HG02852 (cell line): ENCODE measurements around the gene PGAP1.
"Not testable (repeated sequence)": the region's sequence is repeated elsewhere in the genome, so short reads cannot be mapped to it uniquely, and the experiment has no call there.

ENCODE experiments used
- ATAC-seq: cut with Tn5 transposase; IDR thresholded peaks from one replicate; pipeline ENCODE4 v1.9.1; 2021; ENCODE audit warnings: mild to moderate bottlenecking, moderate library complexity; ENCODE audit not compliant: unreplicated experiment

Gene PGAP1

GRCh38 chr2:196949116-196949515, 22.6 kb upstream of the PGAP1 start:
- no peak for ATAC-seq

DNA sequence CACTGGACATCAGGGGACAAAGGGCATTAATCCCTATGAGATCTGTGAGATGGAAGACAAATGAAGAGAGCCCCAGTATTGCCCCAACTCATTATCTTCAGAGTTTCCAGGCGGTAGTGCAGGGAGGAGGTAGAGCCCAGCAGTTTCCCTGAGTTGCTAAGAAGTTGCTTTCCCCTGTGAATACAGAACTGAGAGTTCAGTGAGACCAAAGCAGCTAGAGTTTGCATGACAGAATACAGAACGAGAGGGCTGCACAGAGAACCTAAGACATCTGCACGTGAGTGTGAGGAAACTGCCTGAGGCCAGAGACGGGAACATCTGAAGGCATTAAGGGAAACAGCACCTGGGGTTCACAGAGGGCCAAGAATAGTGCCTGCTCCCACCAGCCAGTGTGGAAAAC, 18.1 kb upstream of the PGAP1 start:
- ATAC-seq: peak; percentile 100

DNA sequence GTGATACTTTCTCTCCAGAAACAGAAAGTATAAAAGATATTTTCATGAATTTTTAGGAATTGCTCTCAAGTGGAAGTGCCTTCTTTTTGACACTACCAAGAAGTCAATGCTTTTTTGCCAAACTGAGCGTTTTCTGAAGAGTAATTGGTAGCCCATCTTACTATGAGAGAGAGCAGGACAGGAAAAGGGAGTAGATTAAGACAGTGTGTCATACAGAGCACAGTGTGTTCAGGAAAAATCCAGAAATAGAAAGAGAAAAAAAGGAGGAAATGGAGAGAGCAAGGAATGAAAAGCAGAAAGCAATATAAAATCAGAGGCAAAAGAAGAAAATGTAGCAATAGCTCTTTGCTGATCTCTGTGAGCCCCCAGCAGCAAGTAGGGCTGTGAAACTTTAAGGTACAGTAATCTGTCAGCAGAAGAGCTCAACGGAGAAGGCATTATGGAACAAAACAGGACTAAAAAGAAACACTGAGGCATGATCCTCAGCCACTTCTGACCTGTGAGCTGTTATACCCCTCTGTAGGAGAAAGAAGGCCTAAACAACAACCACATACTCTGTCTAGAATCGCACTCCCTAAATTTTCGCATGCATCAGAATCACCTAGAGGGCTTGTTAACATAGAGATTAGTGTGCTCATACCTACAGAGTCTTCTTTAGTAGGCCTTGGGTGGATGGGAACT, 15.0 kb upstream of the PGAP1 start:
- ATAC-seq: no peak

DNA sequence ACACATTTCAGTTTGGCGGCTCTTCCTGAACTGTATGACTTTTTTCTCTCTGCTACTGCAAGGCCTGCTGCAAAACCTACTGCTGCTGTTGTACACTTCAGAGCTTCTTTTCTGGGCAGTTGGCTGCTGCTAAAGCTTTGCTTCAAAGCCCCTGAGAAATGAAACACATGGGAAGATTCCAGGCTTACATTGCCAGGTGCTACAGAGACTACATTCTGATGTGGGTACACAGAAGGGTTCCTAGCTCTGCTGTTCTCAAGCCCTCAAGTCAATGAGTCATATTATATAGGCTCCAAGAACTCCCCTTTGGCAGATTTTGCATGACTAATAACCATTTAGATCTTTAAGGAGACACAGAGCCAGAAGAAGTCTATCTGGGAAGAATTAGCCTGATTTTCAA, 12.9 kb upstream of the PGAP1 start:
- ATAC-seq: no peak

- ATAC-seq: no peak
Measured at GRCh38 chr2:196935432-196935831, 8.9 kb upstream of the PGAP1 start.

DNA sequence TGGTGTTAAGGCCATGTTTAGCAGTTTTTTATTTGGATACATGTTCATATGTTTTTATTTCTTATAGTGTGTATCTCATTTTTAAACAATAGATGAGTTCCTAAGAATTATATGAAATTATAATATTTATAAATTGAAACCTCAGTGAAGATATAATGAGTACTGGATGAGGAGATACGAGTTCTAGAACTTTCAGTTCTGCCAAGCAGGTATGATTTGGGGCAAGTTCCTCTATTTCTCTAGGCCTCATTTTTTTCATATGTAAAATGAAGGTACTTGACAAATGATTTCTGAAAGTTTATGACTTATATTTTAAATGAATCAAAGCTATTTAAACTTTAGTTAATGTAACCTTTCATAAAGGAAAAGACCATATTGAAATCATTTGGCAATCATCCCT, 8.2 kb upstream of the PGAP1 start:
- no peak for ATAC-seq

DNA sequence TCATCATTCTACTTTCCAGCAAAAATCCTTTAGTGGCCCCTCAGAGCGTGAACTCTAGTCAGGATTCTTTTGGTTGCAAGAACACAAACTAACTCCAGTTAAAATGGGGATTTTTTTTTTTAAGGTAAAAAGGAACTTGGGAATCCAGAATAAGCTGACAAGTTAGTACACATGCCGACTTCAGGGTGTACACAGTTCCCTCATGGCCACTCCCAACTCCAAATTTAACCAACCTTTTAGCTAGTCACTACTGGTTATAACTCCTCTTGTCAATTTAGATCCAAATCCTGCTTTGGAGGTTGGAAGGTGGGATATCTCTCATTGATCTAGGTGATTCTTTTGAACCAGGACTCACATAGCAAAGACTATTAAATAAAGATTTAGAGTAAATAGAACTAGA, 5.0 kb upstream of the PGAP1 start:
- no peak for ATAC-seq

DNA sequence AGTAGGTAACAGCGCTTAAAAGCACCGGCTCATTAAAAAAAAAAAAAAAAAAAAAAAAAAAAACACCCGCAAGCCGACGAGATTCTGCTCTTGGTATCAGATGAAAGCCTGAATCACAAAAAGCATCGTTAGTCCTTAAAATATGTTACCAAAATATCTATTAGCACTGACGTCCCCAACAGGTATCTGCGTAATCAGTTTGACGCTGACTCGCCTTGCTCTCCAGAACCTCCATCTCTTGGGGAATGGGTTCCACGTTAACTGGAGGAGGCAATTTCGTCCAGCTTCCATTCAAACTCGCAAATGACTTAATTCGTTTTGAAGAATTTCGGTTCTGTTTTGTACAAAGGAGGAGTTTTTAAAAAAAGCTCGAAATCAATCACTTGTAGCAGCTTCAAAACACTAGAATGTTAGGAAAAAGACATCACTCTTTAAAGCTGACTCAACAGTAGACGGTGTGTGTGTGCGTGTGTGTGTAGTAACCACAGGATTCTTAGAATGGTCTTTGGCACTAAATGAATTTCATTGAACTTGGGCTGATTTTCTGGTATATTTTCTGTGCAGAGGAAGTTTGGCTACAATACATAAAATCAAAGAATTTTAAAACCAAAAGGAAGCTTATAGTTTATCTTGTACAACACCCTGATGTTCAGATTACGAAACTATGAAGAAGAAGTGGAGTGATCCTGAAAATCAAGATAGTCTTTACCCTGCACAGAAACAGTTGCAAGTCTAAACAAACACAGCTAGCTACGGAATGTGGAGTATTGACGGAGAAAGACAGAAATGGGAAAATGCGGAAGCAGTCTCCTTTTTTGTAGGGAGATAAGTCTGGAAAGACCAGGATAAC, 1.1 kb upstream of the PGAP1 start:
- no peak for ATAC-seq

DNA sequence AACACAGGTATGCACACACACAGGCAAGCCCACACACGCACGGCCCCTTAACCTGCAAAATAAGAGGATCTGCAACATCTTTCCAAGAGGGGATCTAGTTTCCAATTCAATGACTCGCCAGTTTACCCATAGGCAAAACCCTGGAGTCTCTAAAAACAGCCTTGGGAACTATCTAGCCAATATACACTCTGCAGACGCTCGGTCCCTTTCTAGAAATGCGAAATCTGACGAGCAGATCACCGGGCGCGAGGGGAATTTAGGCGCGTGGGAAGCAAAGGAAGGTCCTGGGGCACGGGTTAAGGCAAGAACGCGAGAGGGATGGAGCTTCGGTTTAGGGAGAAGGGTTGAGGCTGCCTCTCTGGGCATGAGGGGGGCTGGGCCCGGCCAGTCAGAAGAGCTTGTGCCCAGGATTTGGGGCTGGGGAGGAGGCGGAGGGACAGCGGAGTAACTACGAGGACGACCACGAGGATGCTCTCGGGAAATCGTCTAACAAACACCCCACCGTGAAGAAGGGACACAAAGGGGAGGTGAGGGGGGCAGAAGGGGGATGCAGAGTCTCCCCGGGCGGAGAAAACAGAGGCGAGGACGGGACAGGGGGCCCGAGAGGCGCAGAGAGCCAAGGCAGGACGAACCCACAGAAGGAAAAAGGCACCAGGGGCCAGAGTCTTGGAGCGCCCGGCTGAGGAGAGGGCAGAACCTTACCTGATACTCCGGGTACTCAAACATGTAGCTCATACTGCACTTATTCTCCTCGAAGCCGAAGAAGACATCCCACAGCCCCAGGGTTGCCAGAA, 542 bp downstream of the PGAP1 start:
- peak; percentile 30 for ATAC-seq

GRCh38 chr2:196925051-196925767, 1.3 kb downstream of the PGAP1 start:
- no peak for ATAC-seq

GRCh38 chr2:196924051-196924450, 2.5 kb downstream of the PGAP1 start:
- no peak for ATAC-seq

DNA sequence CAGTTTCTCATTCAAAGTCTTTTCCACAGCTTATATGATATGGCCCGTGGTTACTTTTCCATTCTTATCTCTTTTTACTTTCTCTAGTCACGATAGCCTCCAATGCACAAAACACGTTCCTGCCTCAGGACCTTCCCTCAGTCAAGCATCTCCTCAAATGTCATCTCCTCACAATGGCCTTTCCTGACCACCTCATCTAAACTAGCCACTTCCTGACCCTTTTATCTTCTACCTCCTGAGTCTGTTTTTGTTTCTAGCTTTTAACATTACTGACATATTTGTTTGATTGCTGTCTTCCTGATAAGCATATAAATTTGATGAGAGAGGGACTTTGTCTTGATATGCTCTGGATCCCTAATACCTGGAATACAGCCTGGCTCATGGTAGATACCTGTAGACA, 7.6 kb downstream of the PGAP1 start:
- ATAC-seq: no peak

- no peak for ATAC-seq
Measured at GRCh38 chr2:196917802-196918201, 8.7 kb downstream of the PGAP1 start.

DNA sequence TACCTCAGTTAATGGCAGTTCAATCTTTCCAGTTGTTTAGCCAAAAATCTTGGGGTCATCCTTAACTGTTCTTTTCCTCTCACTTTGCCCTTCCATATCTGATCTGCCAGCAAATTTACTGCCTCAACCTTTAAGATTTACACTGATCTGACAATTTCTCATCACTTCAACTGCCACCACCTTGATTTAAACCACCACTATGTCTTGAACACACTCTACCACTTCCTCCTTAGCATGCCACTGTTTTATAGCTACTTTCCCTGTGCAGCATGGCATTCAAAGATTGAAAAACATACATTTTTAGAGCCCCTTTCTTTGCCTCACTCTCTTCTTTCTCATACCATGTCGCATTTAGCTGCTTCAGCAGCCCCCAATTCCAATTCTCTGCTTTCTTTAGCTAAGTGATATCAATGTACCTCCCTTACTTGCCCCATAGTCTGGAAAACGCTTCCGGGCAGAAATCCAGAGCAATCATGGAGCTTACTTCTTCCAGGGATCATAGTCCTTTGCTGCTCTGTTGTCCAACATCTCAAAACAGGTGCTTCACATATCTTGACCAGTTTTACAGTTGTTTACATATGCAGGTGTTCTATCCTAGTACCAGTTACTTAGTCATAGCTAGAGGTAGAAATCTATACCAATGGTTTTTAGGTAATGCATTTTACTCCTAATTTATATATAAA, 10.9 kb downstream of the PGAP1 start:
- peak; percentile 12 for ATAC-seq

GRCh38 chr2:196914867-196915460, 11.5 kb downstream of the PGAP1 start:
- peak; percentile 93 for ATAC-seq

- no peak for ATAC-seq
Measured at GRCh38 chr2:196913691-196914090, 12.8 kb downstream of the PGAP1 start.

GRCh38 chr2:196905365-196905764, 21.1 kb downstream of the PGAP1 start:
- ATAC-seq: not testable (repeated sequence)

DNA sequence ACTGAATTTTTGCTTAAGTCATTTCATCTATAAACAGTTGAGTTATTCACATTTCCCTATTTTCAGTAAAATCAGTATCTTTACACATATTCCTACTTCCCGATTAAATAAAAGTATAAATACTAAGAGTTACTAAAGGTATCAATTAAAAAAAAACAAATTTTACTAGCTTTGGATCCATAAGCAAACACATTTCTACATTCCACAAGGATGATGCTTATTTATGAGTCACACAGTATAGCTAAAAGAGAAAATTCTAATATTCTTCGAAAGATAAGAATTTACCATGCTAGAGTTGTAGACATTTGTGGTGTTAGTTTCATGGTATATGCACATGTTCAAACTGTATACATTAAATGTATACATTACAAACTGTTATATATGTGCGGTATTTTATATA, 23.7 kb downstream of the PGAP1 start:
- no peak for ATAC-seq

- ATAC-seq: no peak
Measured at GRCh38 chr2:196900843-196901242, 25.7 kb downstream of the PGAP1 start.

DNA sequence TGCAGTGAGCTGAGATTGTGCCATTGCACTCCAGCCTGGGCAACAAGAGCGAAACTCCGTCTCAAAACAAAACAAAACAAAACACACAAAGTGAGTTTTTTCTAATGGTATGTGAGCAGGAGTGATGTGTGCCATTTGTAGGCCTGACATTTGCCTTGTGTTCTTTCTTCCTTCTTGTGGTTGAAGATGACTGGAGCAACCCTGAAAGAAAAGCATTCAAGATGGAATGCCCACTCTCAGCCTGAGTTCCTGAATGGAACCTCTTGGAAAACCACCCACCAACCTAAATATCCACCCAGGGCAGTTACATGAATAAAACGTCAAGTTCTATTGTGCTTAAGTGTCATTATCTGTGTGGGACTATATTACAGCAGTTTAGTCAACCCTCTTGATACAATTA, 26.5 kb downstream of the PGAP1 start:
- ATAC-seq: no peak
